ENCODE measurements around the gene ZFP2. TPM values are rescaled to one million over a fixed set of nuclear protein-coding genes. Genes with fewer than 3 reads are reported as not detected.

ZFP2 gene
- total and polyA plus RNA-seq, 2 experiments from 2014 or later, result 0.42 to 0.61 TPM

- Histone ChIP-seq H3K9me2 (ENCODE audit: insufficient read depth) (no peaks in the 10 kb centered on the region), H2AFZ (no peak overlapping the region), H3K4me1 (ENCODE audit: insufficient read depth) (no peaks in the 10 kb centered on the region), H3K27me3 (ENCODE audit: insufficient read depth) (no peaks in the 10 kb centered on the region), H4K20me1 (replicated peaks; ENCODE audit: insufficient read depth) (no peaks in the 10 kb centered on the region), H3K4me2 (no peak overlapping the region), H3K4me3 (no peak overlapping the region), H3K79me2 (replicated peaks; ENCODE audit: insufficient read depth) (0 out of 2 replicates have a peak, but pooled peaks cover 8% of the 10 kb centered on the region), H3K36me3 (ENCODE audit: insufficient read depth) (peaks cover 5% of the 10 kb centered on the region; the same call in 1 of the 2 replicates), H3F3A (replicated peaks; ENCODE audit: low read depth) (no peaks in the 10 kb centered on the region), H3K27ac (ENCODE audit: low read depth) (no peak overlapping the region)
- Mint-ChIP-seq H3K27ac (no peak overlapping the region), H3K9me3 (peaks cover 31% of the 10 kb centered on the region), H3K27me3 (ENCODE audit: insufficient read depth, low read depth, poor library complexity) (peaks cover 6% of the 10 kb centered on the region), H3K4me1 (no peaks in the 10 kb centered on the region), H3K36me3 (ENCODE audit: low read depth) (peaks cover 97% of the 10 kb centered on the region), H3K4me3 (no peak overlapping the region)
- no peak for ATAC-seq
- TF ChIP-seq POLR2AphosphoS5 (IDR thresholded peaks at IDR 0.05; ENCODE audit: low read depth), result no peak
- TF ChIP-seq STAT1 (IDR thresholded peaks at IDR 0.05; ENCODE audit: unreplicated experiment), result no peak
- no peak for TF ChIP-seq CTCF (conservative IDR thresholded peaks at IDR 0.05; ENCODE audit: low read depth in 2 of 2)
- no peak for TF ChIP-seq EZH2phosphoT487 (IDR thresholded peaks at IDR 0.05; ENCODE audit: unreplicated experiment)
- TF ChIP-seq NANOG (IDR thresholded peaks at IDR 0.05; ENCODE audit: borderline replicate concordance), result no peak
- TF ChIP-seq ETS1 (IDR thresholded peaks at IDR 0.05), result no peak
- no peak for TF ChIP-seq ZNF114 (CRISPR knock-in tag; IDR thresholded peaks at IDR 0.05)
- no peak for TF ChIP-seq CREB1 (CRISPR knock-in tag; IDR thresholded peaks at IDR 0.05; ENCODE audit: low read depth)
- TF ChIP-seq JUNB (IDR thresholded peaks at IDR 0.05; ENCODE audit: unreplicated experiment), result no peak
- no peak for TF ChIP-seq ZNF462 (CRISPR knock-in tag; IDR thresholded peaks at IDR 0.05)
- TF ChIP-seq, protein P1, sequence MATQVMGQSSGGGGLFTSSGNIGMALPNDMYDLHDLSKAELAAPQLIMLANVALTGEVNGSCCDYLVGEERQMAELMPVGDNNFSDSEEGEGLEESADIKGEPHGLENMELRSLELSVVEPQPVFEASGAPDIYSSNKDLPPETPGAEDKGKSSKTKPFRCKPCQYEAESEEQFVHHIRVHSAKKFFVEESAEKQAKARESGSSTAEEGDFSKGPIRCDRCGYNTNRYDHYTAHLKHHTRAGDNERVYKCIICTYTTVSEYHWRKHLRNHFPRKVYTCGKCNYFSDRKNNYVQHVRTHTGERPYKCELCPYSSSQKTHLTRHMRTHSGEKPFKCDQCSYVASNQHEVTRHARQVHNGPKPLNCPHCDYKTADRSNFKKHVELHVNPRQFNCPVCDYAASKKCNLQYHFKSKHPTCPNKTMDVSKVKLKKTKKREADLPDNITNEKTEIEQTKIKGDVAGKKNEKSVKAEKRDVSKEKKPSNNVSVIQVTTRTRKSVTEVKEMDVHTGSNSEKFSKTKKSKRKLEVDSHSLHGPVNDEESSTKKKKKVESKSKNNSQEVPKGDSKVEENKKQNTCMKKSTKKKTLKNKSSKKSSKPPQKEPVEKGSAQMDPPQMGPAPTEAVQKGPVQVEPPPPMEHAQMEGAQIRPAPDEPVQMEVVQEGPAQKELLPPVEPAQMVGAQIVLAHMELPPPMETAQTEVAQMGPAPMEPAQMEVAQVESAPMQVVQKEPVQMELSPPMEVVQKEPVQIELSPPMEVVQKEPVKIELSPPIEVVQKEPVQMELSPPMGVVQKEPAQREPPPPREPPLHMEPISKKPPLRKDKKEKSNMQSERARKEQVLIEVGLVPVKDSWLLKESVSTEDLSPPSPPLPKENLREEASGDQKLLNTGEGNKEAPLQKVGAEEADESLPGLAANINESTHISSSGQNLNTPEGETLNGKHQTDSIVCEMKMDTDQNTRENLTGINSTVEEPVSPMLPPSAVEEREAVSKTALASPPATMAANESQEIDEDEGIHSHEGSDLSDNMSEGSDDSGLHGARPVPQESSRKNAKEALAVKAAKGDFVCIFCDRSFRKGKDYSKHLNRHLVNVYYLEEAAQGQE (IDR thresholded peaks at IDR 0.05; ENCODE audit: unreplicated experiment), result no peak
- no peak for TF ChIP-seq EZH2 (IDR thresholded peaks at IDR 0.05; ENCODE audit: low read depth, unreplicated experiment)
- no peak for TF ChIP-seq ZNF331 (CRISPR knock-in tag; IDR thresholded peaks at IDR 0.05; ENCODE audit: low read depth)
- no peak for DNase-seq (ENCODE audit: low spot score)
Measured at GRCh38 chr5:178870411-178870810, 25.3 kb upstream of the ZFP2 start.

Data from GM23338 (cell line).